Testis (tissue), 3 donors: ENCODE measurements around the gene COL4A2. TPM values are rescaled to one million over a fixed set of nuclear protein-coding genes. Genes with fewer than 3 reads are reported as not detected.

Experiments used
- DNase-seq: peaks from one replicate; pipeline ENCODE4 v3.0.0-alpha.2; 2019
- H3K27ac ChIP-seq, 2 donors: fragments of 200-600 bp; sonication (generic); one replicate each; pipeline ENCODE4 v1.5.1; 2019
- H3K27me3 ChIP-seq: fragments of 200-600 bp; sonication (generic); one replicate; pipeline ENCODE4 v1.5.1; 2019
- H3K36me3 ChIP-seq: fragments of 200-600 bp; sonication (generic); one replicate; pipeline ENCODE4 v1.5.1; 2017; ENCODE audit warnings: low read depth; ENCODE audit errors: missing control alignments
- H3K4me1 ChIP-seq: fragments of 200-600 bp; sonication (generic); one replicate; pipeline ENCODE4 v1.5.1; 2019
- H3K4me3 ChIP-seq, 2 donors: fragments of 200-600 bp; sonication (generic); one replicate each; pipeline ENCODE4 v1.5.1; 2017 to 2019
- H3K9me3 ChIP-seq: fragments of 200-600 bp; sonication (generic); one replicate; pipeline ENCODE4 v1.5.1; 2017
- CTCF ChIP-seq, 3 experiments: fragments of 450-650 bp in 2 of 3; fragments of 200-600 bp in 1 of 3; sonication (generic) in 1 of 3; IDR thresholded peaks; one replicate each; pipeline ENCODE4 v1.5.1; 2016 to 2019; ENCODE audit warnings: antibody characterized with exemption in 3 of 3, mild to moderate bottlenecking in 2 of 3, moderate library complexity in 1 of 3
- POLR2A ChIP-seq: fragments of 450-650 bp; IDR thresholded peaks from one replicate; pipeline ENCODE4 v1.6.1; 2017; ENCODE audit warnings: antibody characterized with exemption, mild to moderate bottlenecking, moderate library complexity
- WGBS, 2 donors: methylation state at CpG; one replicate each; pipeline ENCODE4 v1.1.5; 2018; 5-methylcytosine and 5-hydroxymethylcytosine counted together
- intact Hi-C: fragments of 100-400 bp; cut with DNase I; formaldehyde crosslinking; loops from one replicate; pipeline ENCODE4 v1.15.1; 2023; ENCODE audit warnings: low total_unique reads
- polyA plus RNA-seq: library from polyadenylated mRNA; stranded (reverse); fragments of 350-450 nt; fragmentation: Illumina TruSeq; extraction: RNeasy Lipid Tissue Mini Kit (QIAGEN cat#74804); gene quantifications from one replicate; pipeline ENCODE4 v1.2.3, GENCODE V29; 2014; ENCODE audit warnings: low read depth, low replicate concordance; ENCODE audit not compliant: insufficient read depth
- total RNA-seq, 2 donors: library from RNA; depleted of rRNA; stranded (reverse); fragments of >200 nt; gene quantifications; one replicate each; pipeline ENCODE4 v1.2.3, GENCODE V29; 2016

COL4A2 gene
- total and polyA plus RNA-seq, 3 donors from 2014 or later, result 69.1 to 89.9 (median 81.0) TPM

GRCh38 chr13:110322126-110322827 lies 15.2 kb downstream of the COL4A2 start:
- no peak for TF ChIP-seq CTCF (IDR thresholded peaks at IDR 0.05)
- TF ChIP-seq POLR2A, result no peak
- DNase-seq, result no peak
- no peaks in the 10 kb centered on the region for H3K27me3 ChIP-seq
- no peak overlapping the region for H3K27ac ChIP-seq
- no peaks in the 10 kb centered on the region for H3K9me3 ChIP-seq
- 86 to 91% methylated on average over 9 to 16 of the region's 16 CpGs for WGBS, 2 donors
- no peaks in the 10 kb centered on the region for H3K36me3 ChIP-seq
- H3K4me3 ChIP-seq, result no peak overlapping the region
- intact Hi-C loops, result no loop called here
- no peaks in the 10 kb centered on the region for H3K4me1 ChIP-seq

- 87 to 98% methylated on average over 7 of the region's 7 CpGs for WGBS, 2 donors
- no peaks in the 10 kb centered on the region for H3K9me3 ChIP-seq
- H3K27ac ChIP-seq, result no peak overlapping the region
- intact Hi-C loops, result no loop called here
- TF ChIP-seq CTCF (IDR thresholded peaks at IDR 0.05) (no peak), POLR2A (no peak)
- H3K4me3 ChIP-seq, result no peak overlapping the region
- H3K27me3 ChIP-seq, result no peaks in the 10 kb centered on the region
- H3K36me3 ChIP-seq, result no peaks in the 10 kb centered on the region
- H3K4me1 ChIP-seq, result no peaks in the 10 kb centered on the region
- DNase-seq, result no peak
Observed at GRCh38 chr13:110322828-110323171, 15.7 kb downstream of the COL4A2 start.

- Histone ChIP-seq H3K27me3 (no peaks in the 10 kb centered on the region), H3K36me3 (no peaks in the 10 kb centered on the region), H3K9me3 (no peaks in the 10 kb centered on the region), H3K27ac (no peak overlapping the region), H3K4me3 (no peak overlapping the region), H3K4me1 (no peaks in the 10 kb centered on the region)
- no peak for TF ChIP-seq CTCF (IDR thresholded peaks at IDR 0.05)
- TF ChIP-seq POLR2A, result no peak
- DNase-seq, result no peak
- intact Hi-C loops, result no loop called here
- 71 to 77% methylated on average over 6 to 8 of the region's 8 CpGs for WGBS, 2 donors
Observed at GRCh38 chr13:110323172-110323891, 16.2 kb downstream of the COL4A2 start.

GRCh38 chr13:110324026-110324749 lies 17.1 kb downstream of the COL4A2 start:
- intact Hi-C loops, result no loop called here
- Histone ChIP-seq H3K36me3 (no peaks in the 10 kb centered on the region), H3K4me1 (no peaks in the 10 kb centered on the region), H3K27me3 (no peaks in the 10 kb centered on the region), H3K9me3 (no peaks in the 10 kb centered on the region), H3K27ac (no peak overlapping the region), H3K4me3 (no peak overlapping the region)
- 69 to 84% methylated on average over 3 to 10 of the region's 10 CpGs for whole genome bisulfite sequencing, 2 donors
- TF ChIP-seq POLR2A (no peak), CTCF (IDR thresholded peaks at IDR 0.05) (no peak)
- DNase-seq, result no peak
